Astrocyte of the spinal cord (primary cell): ENCODE measurements around the gene ZAP70.
A peak's percentile ranks its signal among the peaks of the same experiment; 100 is the strongest.
"Not testable (repeated sequence)": the region's sequence is repeated elsewhere in the genome, so short reads cannot be mapped to it uniquely, and the experiment has no call there.

Experiments used
- DNase-seq: peaks from one replicate; pipeline ENCODE4 v3.0.0; 2011; ENCODE audit warnings: low read depth, low spot score
- H3K4me3 ChIP-seq: 2 replicates; pipeline ENCODE4 v1.5.1; 2011; ENCODE audit warnings: low read depth, mild to moderate bottlenecking, low read length, moderate library complexity
- in situ Hi-C: cut with HindIII; loops from 2 replicates; pipeline ENCODE4 v1.10.0; 2017; ENCODE audit warnings: low sequenced_read_pairs
- TF ChIP-seq, protein P1 (sequence below): IDR thresholded peaks from 2 replicates; pipeline ENCODE4 v1.5.1; 2012; ENCODE audit warnings: low read depth, mild to moderate bottlenecking, low read length, inconsistent platforms

ZAP70 gene

DNA sequence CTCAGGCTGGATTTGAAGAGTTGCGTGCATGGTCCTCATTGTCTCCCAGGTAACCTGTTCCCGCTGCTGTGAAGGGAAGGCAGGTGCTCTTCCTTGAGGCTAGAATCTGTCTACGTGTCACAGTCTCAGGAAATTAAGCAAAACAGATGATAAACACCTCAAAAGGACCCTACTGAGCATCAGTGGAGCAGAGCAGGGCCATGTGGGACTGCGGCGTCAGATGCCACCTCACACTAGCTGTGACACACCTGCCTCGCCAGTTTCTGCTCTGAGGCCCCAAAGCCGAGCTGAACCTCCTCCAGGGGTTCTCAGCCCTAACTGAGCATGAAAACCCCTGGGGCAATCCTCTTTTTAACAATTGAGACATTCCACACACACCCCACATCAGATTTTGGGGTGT, 41.9 kb upstream of the ZAP70 start:
- in situ Hi-C loops: no loop called here
- no peak for DNase-seq
- TF ChIP-seq, protein P1, sequence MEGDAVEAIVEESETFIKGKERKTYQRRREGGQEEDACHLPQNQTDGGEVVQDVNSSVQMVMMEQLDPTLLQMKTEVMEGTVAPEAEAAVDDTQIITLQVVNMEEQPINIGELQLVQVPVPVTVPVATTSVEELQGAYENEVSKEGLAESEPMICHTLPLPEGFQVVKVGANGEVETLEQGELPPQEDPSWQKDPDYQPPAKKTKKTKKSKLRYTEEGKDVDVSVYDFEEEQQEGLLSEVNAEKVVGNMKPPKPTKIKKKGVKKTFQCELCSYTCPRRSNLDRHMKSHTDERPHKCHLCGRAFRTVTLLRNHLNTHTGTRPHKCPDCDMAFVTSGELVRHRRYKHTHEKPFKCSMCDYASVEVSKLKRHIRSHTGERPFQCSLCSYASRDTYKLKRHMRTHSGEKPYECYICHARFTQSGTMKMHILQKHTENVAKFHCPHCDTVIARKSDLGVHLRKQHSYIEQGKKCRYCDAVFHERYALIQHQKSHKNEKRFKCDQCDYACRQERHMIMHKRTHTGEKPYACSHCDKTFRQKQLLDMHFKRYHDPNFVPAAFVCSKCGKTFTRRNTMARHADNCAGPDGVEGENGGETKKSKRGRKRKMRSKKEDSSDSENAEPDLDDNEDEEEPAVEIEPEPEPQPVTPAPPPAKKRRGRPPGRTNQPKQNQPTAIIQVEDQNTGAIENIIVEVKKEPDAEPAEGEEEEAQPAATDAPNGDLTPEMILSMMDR: no peak
- no peak overlapping the region for H3K4me3 ChIP-seq

DNA sequence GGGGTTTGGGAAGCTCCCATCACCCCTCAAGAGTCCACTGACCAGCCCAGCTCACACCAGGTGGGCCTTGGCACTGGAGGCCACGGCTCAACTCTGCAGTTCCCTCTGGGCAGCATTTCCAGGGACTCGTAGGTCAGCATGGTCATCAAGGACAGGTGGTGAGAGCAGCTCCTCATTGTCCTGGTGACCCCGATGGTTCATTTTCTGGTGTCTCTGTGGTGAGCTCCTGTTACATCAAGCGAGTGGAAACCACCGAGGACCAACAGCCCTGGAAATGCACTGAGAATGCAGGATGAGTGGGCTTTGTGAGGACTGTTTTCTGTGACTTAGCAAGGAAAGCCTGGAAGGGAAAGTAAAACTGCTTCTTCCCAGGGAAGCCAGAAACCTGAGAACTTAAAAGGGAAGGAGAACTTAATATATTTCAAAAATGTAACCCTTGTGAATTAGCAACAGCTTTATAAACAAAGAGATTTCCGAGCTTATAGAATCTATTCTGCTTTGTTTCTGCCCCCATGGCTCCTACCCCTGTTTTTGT, 40.7 kb upstream of the ZAP70 start:
- DNase-seq: peak; percentile 30
- H3K4me3 ChIP-seq, in situ Hi-C loops: not testable (repeated sequence)

DNA sequence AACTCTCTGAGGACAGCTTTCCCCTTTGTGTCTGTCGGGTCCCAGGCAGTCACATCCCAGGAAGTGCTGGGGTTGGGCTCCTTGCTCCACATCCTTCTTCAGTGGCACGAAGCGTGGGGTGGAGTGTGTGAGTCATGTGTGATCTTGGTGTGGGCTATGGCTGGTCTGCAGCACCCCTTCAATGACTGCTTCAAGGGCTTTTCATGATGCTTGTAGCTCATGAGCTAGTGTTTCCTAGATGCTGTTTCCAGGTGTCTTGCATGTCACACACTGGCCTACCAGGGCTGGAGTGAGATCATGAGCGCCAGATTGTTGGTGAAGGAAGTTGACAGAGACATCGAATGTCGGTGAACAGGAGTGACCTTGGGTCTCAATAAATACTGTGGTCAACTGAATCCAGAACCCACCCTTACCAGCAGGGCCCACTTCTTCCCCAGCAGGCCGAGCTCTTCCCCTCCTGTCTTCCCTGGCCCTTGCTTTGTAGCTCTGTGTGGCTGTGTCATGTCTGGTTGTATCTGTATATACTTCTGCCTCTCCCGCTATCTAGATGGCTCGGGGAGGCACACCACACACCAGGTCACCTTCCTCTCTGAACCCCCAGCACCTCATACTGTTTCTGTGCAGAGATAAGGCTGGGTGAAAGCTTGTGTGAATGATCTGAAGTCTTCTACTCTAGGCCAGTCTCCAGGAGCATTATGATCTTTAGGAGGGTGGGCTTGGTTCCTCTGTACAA, 40.0 kb upstream of the ZAP70 start:
- no peak for DNase-seq
- in situ Hi-C loops: no loop called here
- no peak overlapping the region for H3K4me3 ChIP-seq
- TF ChIP-seq, protein P1: no peak

DNA sequence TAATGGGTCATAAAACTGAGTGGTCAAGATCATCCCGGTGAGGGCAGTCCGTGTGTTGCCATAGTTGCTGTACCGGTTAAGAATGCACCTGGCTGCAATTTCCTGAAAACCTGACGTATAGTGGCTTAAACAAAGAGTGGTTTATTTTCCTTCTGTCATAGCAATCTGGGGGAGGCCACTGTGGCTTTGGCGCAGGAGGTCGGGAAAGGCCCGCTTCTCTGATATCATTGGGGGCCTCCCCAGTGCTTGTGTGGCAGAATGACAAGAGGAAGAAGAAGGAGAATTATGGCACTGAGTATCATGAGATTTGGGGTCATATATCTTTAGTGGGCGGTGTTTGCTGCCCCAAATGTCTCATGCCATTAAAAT, 39.5 kb upstream of the ZAP70 start:
- no peak for DNase-seq
- TF ChIP-seq, protein P1: no peak
- in situ Hi-C loops: no loop called here
- no peak overlapping the region for H3K4me3 ChIP-seq

DNA sequence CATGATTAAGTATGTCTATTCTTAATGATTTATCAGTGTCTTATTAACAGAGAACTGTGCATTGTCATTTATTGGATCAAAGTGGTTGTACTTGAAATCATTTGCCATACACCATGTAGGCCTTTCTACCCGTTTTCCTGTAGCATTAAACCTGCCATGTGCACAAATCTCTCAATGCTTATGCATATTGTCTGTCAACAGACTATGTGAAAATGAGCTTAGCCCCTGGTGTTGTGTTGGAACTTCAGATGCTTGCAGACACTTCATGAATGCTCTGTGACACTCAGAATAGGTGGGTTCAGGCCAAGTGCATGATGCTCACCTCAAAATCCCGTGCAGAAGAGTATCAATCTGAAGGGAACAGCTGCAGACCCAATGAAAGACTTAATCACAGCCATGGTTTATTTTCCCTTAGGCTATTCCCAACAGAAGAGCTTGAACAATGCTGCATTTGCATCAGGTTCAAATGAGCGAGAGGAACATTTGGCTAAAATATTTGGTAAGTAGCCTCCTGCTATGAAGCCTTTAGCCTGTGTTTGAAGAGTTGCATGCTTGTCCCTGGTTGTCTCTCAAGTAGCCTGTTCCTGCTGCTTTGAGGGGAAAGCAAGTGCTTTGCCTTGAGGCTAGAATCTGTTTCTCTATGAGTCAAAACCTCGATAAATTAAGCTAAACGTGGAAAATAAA, 37.8 kb upstream of the ZAP70 start:
- DNase-seq: no peak
- H3K4me3 ChIP-seq: no peak overlapping the region
- in situ Hi-C loops: no loop called here
- TF ChIP-seq, protein P1: no peak

DNA sequence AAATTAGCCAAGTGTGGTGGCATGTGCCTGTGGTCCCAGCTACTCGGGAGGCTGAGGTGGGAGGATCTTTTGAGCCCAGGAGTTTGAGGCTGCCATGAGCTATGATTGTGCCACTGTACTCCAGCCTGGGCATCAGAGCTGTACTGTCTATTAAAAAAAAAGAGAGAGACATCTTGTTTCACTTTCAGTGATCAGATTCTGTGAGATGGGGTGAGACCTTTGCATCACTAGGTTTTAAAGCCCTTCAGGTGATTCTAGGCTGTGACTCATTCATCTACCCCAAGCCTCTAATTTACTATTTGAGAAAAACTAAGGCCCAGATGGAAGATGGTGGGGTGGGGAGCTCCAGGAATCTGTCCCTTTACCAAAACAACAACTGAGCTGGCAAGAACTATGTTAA, 36.8 kb upstream of the ZAP70 start:
- H3K4me3 ChIP-seq: no peak overlapping the region
- TF ChIP-seq, protein P1: no peak
- no peak for DNase-seq
- in situ Hi-C loops: no loop called here

DNA sequence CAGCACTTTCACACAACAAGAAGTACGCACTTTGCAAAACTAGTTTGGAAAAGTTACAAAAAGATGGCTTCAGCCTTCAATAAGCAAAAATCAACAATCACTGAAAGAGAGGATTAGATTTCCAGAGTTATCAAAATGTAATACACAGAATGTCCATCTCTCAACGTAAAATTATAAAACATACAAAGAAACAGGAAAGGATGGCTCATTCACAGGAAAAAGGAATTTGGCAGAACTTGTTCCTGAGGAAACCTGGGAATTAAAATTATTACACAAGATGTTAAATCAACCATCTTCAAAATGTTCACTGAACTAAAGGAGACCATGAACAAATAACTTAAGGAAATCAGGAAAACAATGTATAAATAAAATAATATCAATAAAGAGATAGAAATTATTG, 35.9 kb upstream of the ZAP70 start:
- in situ Hi-C loops: no loop called here
- DNase-seq: no peak
- H3K4me3 ChIP-seq: no peak overlapping the region
- TF ChIP-seq, protein P1: no peak
